Cardiac muscle cell (in vitro differentiated cells and primary cell): ENCODE results near the gene IQGAP1. TPM values are rescaled to one million over a fixed set of nuclear protein-coding genes. Genes with fewer than 3 reads are reported as not detected.

Experiments used
- DNase-seq, 2 donors: peaks; one replicate each; pipeline versions ENCODE4 v3.0.0 to v3.0.0-alpha.2; 2010 to 2017; ENCODE audit warnings: low read depth in 1 of 2, low spot score in 1 of 2
- H3K27ac ChIP-seq: fragments of 200-600 bp; sonication (generic); 2 replicates; pipeline ENCODE4 v1.5.1; 2016
- H3K27me3 ChIP-seq: fragments of 200-600 bp; sonication (generic); 2 replicates; pipeline ENCODE4 v1.6.0; 2016; ENCODE audit warnings: control low read depth
- H3K36me3 ChIP-seq: fragments of 200-600 bp; sonication (generic); 2 replicates; pipeline ENCODE4 v1.5.1; 2016; ENCODE audit warnings: control low read depth
- H3K4me1 ChIP-seq: fragments of 200-600 bp; sonication (generic); 2 replicates; pipeline ENCODE4 v1.8.1; 2017; ENCODE audit warnings: low read depth, mild to moderate bottlenecking, mixed run types
- H3K4me3 ChIP-seq: fragments of 200-600 bp; sonication (generic); 2 replicates; pipeline ENCODE4 v1.5.1; 2016; ENCODE audit warnings: mild to moderate bottlenecking
- H3K9me3 ChIP-seq: fragments of 200-600 bp; sonication (generic); 2 replicates; pipeline ENCODE4 v1.5.1; 2017; ENCODE audit warnings: low read depth, mild to moderate bottlenecking, control low read depth
- CTCF ChIP-seq: IDR thresholded peaks from 2 replicates; pipeline ENCODE4 v1.5.1; 2012; ENCODE audit warnings: low read depth, mild to moderate bottlenecking, low read length
- polyA plus RNA-seq: library from polyadenylated mRNA; unstranded; fragments of >200 nt; fragmentation: Nextera tagmentation; extraction: Ambion mirVana; gene quantifications from 2 replicates; pipeline ENCODE4 v1.2.1, GENCODE V29; 2016
- total RNA-seq: library from RNA; depleted of rRNA; stranded (reverse); fragments of >200 nt; gene quantifications from 2 replicates; pipeline ENCODE4 v1.2.3, GENCODE V29; 2016

The IQGAP1 gene
- total and polyA plus RNA-seq, 2 experiments from 2014 or later, result 9.1 to 14.2 TPM

DNA sequence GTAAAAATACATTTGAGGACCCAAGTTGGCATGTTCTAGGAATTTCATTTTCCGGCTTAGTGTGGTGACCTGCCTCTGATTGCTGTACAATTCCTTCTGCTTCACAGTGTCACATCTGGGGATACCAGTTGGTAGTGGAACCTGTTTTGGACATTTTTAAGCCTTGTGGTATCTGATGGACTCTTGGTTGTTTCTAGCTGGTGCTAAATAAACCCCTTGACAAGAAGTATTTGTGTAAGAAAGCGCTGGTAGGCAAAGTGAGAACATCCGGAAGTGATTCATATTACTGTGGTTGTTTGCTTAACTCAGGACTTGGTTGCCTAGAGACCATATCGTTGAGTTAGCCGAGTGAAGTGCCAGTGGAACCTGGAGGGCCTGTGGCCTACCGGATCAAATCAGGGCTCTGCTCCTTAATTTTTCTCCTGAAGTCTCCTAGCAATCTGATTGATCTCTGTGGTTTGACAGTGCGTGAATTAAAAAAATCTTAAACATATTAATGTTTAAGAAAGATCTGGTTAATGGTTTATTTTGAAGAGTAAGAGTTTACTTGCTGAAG is 12.8 kb downstream of the IQGAP1 start:
- peak overlapping the region; percentile 12 for H3K4me3 ChIP-seq
- H3K27me3 ChIP-seq, result no peaks in the 10 kb centered on the region
- H3K4me1 ChIP-seq, result peaks cover 32% of the 10 kb centered on the region
- peak; percentile 90 to 97 for DNase-seq
- H3K27ac ChIP-seq, result peak overlapping the region; percentile 92
- H3K9me3 ChIP-seq, result no peaks in the 10 kb centered on the region
- no peaks in the 10 kb centered on the region for H3K36me3 ChIP-seq
- no peak for TF ChIP-seq CTCF

GRCh38 chr15:90401495-90401894 is 13.5 kb downstream of the IQGAP1 start:
- no peak for DNase-seq
- Histone ChIP-seq H3K4me1 (peaks cover 30% of the 10 kb centered on the region), H3K4me3 (peak overlapping the region; percentile 12), H3K27ac (peak overlapping the region; percentile 92), H3K9me3 (no peaks in the 10 kb centered on the region), H3K27me3 (no peaks in the 10 kb centered on the region), H3K36me3 (no peaks in the 10 kb centered on the region)
- TF ChIP-seq CTCF, result no peak

- peak in 1 of 2 donors; percentile 87 for DNase-seq
- Histone ChIP-seq H3K9me3 (no peaks in the 10 kb centered on the region), H3K36me3 (no peaks in the 10 kb centered on the region), H3K4me1 (peaks cover 30% of the 10 kb centered on the region), H3K27ac (peak overlapping the region; percentile 92), H3K4me3 (no peak overlapping the region), H3K27me3 (no peaks in the 10 kb centered on the region)
- TF ChIP-seq CTCF, result no peak
These were observed 14.2 kb downstream of the IQGAP1 start for GRCh38 chr15:90402223-90402622.

DNA sequence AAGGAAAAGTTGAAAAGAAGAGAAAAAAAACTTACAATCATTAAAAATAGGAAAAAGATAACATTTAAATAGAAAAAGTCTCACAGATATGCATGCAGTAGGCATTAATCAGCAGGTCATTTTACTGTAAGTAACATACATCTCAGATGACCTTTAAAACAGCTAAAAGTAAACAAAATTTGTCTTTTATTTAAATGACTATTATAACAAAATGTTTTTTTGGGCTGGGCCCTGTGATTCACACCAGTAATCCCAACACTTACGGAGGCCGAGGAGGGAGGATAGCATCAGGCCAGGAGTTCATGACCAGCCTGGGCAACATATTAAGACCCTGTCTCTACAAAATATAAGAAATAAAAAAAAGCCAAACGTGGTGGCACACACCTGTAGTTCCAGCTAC is 14.7 kb downstream of the IQGAP1 start:
- Histone ChIP-seq H3K4me1 (peaks cover 30% of the 10 kb centered on the region), H3K4me3 (no peak overlapping the region), H3K9me3 (no peaks in the 10 kb centered on the region), H3K27me3 (no peaks in the 10 kb centered on the region), H3K27ac (peak overlapping the region; percentile 92), H3K36me3 (no peaks in the 10 kb centered on the region)
- no peak for TF ChIP-seq CTCF
- no peak for DNase-seq

- H3K4me3 ChIP-seq, result no peak overlapping the region
- H3K27ac ChIP-seq, result no peak overlapping the region
- TF ChIP-seq CTCF, result no peak
- DNase-seq, result no peak
- H3K27me3 ChIP-seq, result no peaks in the 10 kb centered on the region
- no peaks in the 10 kb centered on the region for H3K36me3 ChIP-seq
- no peaks in the 10 kb centered on the region for H3K9me3 ChIP-seq
- peaks cover 27% of the 10 kb centered on the region for H3K4me1 ChIP-seq
These were observed 17.1 kb downstream of the IQGAP1 start for GRCh38 chr15:90405055-90405607.
